Lung (tissue), 12 donors: ENCODE measurements around the gene IDNK. TPM values are rescaled to one million over a fixed set of nuclear protein-coding genes. Genes with fewer than 3 reads are reported as not detected.

Experiments used
- ATAC-seq: fragments of 200-7000 bp; cut with Tn5 transposase; one replicate; pipeline ENCODE4 v1.9.1; 2020; ENCODE audit warnings: moderate number of reproducible peaks; ENCODE audit not compliant: insufficient read depth, low FRiP score
- DNase-seq, 3 donors: peaks; one replicate each; pipeline ENCODE4 v3.0.0-alpha.2; 2013 to 2017
- H3K27ac ChIP-seq, 2 donors: one replicate each; pipeline ENCODE4 v1.5.1; 2013; ENCODE audit warnings: mild to moderate bottlenecking in 2 of 2, moderate library complexity in 2 of 2, control low read depth in 1 of 2, inconsistent platforms in 1 of 2, low read depth in 1 of 2, low read length in 1 of 2
- H3K27me3 ChIP-seq, 3 donors: one replicate each; pipeline ENCODE4 v1.5.1; 2013; ENCODE audit warnings: low read length in 2 of 3; ENCODE audit not compliant: control insufficient read depth in 3 of 3, insufficient read depth in 3 of 3
- H3K36me3 ChIP-seq, 4 donors: one replicate each; pipeline ENCODE4 v1.5.1; 2013; ENCODE audit warnings: low read length in 4 of 4, mild to moderate bottlenecking in 1 of 4, moderate library complexity in 1 of 4; ENCODE audit not compliant: control insufficient read depth in 4 of 4, insufficient read depth in 4 of 4
- H3K4me1 ChIP-seq, 5 donors: one replicate each; pipeline ENCODE4 v1.5.1; 2013; ENCODE audit warnings: low read length in 5 of 5, mild to moderate bottlenecking in 2 of 5, moderate library complexity in 1 of 5; ENCODE audit not compliant: control insufficient read depth in 5 of 5, insufficient read depth in 5 of 5
- H3K4me3 ChIP-seq: one replicate; pipeline ENCODE4 v1.5.1; 2013; ENCODE audit warnings: mild to moderate bottlenecking, control low read depth, moderate library complexity
- H3K9ac ChIP-seq, 2 donors: one replicate each; pipeline ENCODE4 v1.5.1; 2013; ENCODE audit warnings: low read length in 2 of 2, control low read depth in 1 of 2; ENCODE audit not compliant: insufficient read depth in 1 of 2
- H3K9me3 ChIP-seq, 4 donors: one replicate each; pipeline ENCODE4 v1.5.1; 2013; ENCODE audit warnings: low read length in 3 of 4, mild to moderate bottlenecking in 1 of 4, moderate library complexity in 1 of 4; ENCODE audit not compliant: control insufficient read depth in 4 of 4, insufficient read depth in 3 of 4
- CTCF ChIP-seq: IDR thresholded peaks from 2 replicates; pipeline ENCODE4 v1.5.1; 2012; ENCODE audit warnings: mild to moderate bottlenecking; ENCODE audit errors: control extremely low read depth, extremely low read depth
- WGBS, 2 donors: extraction: QIAGEN DNeasy Blood & Tissue Kit; methylation state at CpG; one replicate each; pipeline ENCODE4 v1.1.7; 2013; 5-methylcytosine and 5-hydroxymethylcytosine counted together
- polyA plus RNA-seq, 2 donors: library from polyadenylated mRNA; stranded (reverse); fragments of 200-250 nt; gene quantifications; one replicate each; pipeline ENCODE4 v1.2.1, GENCODE V29; 2013
- total RNA-seq, 2 donors: library from RNA; depleted of rRNA in 1 of 2; stranded (reverse); fragments of >200 nt in 1 of 2; gene quantifications; one replicate each; pipeline ENCODE4 v1.2.1, GENCODE V29; 2014 to 2021
- donor health status: control.
- donor health status: control.
- donor health status: Bipolar disorder and iron deficiency.
- donor health status: healthy.
- donor health status: DM: yes; HTN: yes; CAD: no.

Gene IDNK
- total and polyA plus RNA-seq, 4 donors, result 5.7 to 9.3 (median 5.8) TPM

DNA sequence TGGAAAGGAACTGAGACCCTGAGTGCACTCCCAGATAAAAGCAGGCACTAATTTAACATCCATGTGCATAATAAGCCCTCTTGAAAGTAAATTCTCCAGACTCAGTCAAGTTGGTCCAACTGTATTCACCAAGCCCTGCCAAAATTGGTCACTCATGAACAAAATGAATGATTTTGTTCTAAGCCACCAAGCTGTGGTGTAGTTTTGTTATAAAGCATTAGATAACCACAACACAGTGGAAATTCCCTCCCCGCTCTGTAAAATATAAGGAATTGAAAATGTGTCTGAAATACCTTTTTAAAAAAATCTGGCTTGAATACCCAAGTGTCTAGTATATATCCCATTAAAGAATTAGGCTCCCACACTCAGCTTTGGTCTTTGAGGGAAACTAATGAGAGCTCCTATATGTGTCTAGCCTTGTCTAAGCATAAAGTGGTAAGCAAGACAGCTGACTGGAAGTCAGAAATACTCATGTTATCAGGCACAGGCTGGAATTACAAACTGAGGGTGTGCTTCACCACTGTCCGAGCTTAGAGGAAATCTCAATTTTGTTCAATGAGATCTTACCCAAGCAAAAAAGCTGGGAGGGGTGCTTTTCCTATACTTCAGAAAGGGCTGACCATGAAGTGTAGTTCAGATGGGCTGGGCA lies 33.2 kb downstream of the IDNK start:
- no peak overlapping the region for H3K4me3 ChIP-seq
- DNase-seq (no peak), ATAC-seq (no peak)
- H3K9ac ChIP-seq, result no peak overlapping the region
- peaks cover 5 to 61% (median 48%) of the 10 kb centered on the region in 4 donors for H3K36me3 ChIP-seq
- WGBS, 2 donors, result 91 to 95% methylated on average over 2 of the region's 2 CpGs
- TF ChIP-seq CTCF, result no peak
- H3K27ac ChIP-seq, result no peak overlapping the region
- peaks cover 0 to 4% (median 0%) of the 10 kb centered on the region in 4 donors for H3K9me3 ChIP-seq
- H3K27me3 ChIP-seq, result no peaks in the 10 kb centered on the region
- H3K4me1 ChIP-seq, result no peaks in the 10 kb centered on the region

DNA sequence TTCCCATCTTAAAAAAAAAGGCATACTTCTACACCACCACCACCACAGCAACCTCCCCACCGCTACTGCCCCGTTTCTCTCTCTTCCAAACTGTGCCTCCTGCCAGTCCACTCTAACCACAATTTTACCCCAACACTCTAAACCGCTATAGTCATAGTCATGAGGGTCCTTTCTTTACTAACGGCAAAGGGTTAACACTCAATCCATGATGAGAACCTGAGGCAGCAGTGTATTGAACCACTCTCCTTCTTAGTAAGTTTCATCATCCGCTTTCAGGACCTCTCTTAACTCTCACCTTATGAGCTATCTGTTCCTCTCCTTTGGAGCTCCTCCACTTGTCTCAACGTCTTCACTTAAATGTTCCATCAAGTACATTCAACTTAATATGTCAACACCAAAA lies 34.0 kb downstream of the IDNK start:
- WGBS, 2 donors, result 83 to 88% methylated on average over 6 of the region's 6 CpGs
- H3K27ac ChIP-seq, result no peak overlapping the region
- TF ChIP-seq CTCF, result no peak
- no peak overlapping the region for H3K4me3 ChIP-seq
- H3K9ac ChIP-seq, result no peak overlapping the region
- H3K9me3 ChIP-seq, result peaks cover 0 to 4% (median 0%) of the 10 kb centered on the region in 4 donors
- no peak for ATAC-seq
- no peak for DNase-seq
- H3K36me3 ChIP-seq, result peaks cover 5 to 59% (median 52%) of the 10 kb centered on the region in 4 donors
- no peaks in the 10 kb centered on the region for H3K27me3 ChIP-seq
- no peaks in the 10 kb centered on the region for H3K4me1 ChIP-seq

- 94 to 100% methylated on average over 3 of the region's 3 CpGs for WGBS, 2 donors
These were observed 40.0 kb downstream of the IDNK start for GRCh38 chr9:83662933-83663332.

More at GRCh38 chr9:83662933-83663332, 40.0 kb downstream of the IDNK start:
- ATAC-seq (no peak), DNase-seq (no peak)
- peaks cover 14 to 50% (median 31%) of the 10 kb centered on the region in 4 donors for H3K36me3 ChIP-seq
- H3K27ac ChIP-seq, result no peak overlapping the region
- no peak overlapping the region for H3K9ac ChIP-seq
- TF ChIP-seq CTCF, result no peak
- H3K4me1 ChIP-seq, result no peaks in the 10 kb centered on the region
- no peak overlapping the region for H3K4me3 ChIP-seq
- no peaks in the 10 kb centered on the region for H3K27me3 ChIP-seq
- H3K9me3 ChIP-seq, result no peaks in the 10 kb centered on the region
